HEK293 (cell line): Measurements from ENCODE around the gene TMEM256.

Source experiments
- CTCF ChIA-PET: fragments of 350-600 bp; formaldehyde crosslinking; extraction: SDS; loops from one replicate; lab custom pipeline; 2021; ENCODE audit warnings: antibody characterized with exemption; lab: Yijun Ruan, JAX
- POLR2A ChIA-PET: fragments of 300-600 bp; formaldehyde crosslinking; extraction: SDS; loops from one replicate; lab custom pipeline; 2020; ENCODE audit warnings: antibody characterized with exemption, inconsistent platforms; lab: Yijun Ruan, JAX
- H3K27ac ChIP-seq: fragments of 200-500 bp; sonication (Bioruptor generic); 2 replicates; pipeline ENCODE4 v1.5.1; 2014; ENCODE audit warnings: low read depth, low read length, control low read depth, inconsistent platforms; ENCODE audit errors: extremely low read depth
- H3K36me3 ChIP-seq, 2 experiments: fragments of 200-500 bp in 1 of 2; sonication (Bioruptor generic) in 1 of 2; 1 replicate in 1 of 2; 2 replicates in 1 of 2; pipeline ENCODE4 v1.5.1; 2014 to 2017; ENCODE audit warnings: inconsistent platforms in 2 of 2, low read length in 2 of 2; ENCODE audit not compliant: control insufficient read depth in 2 of 2, insufficient read depth in 1 of 2
- H3K4me1 ChIP-seq: fragments of 200-500 bp; sonication (Bioruptor generic); 2 replicates; pipeline ENCODE4 v1.5.1; 2014; ENCODE audit warnings: mild to moderate bottlenecking, low read length, inconsistent platforms; ENCODE audit not compliant: control insufficient read depth, insufficient read depth
- H3K4me3 ChIP-seq: 2 replicates; pipeline ENCODE4 v1.5.1; 2011; ENCODE audit warnings: low read depth, mild to moderate bottlenecking, control low read depth, low read length, moderate library complexity
- H3K9me3 ChIP-seq: fragments of 200-500 bp; sonication (Bioruptor generic); 2 replicates; pipeline ENCODE4 v1.5.1; 2014; ENCODE audit warnings: low read depth, low read length, inconsistent platforms; ENCODE audit not compliant: control insufficient read depth, insufficient read depth
- BCL11A ChIP-seq: fragments of 450-650 bp; formaldehyde crosslinking; IDR thresholded peaks from 2 replicates; pipeline ENCODE4 v1.5.1; 2016; ENCODE audit warnings: low read depth, missing biosample characterization, missing genetic modification characterization
- GLIS1 ChIP-seq: fragments of 450-650 bp; formaldehyde crosslinking; IDR thresholded peaks from 2 replicates; pipeline ENCODE4 v1.5.1; 2016; ENCODE audit warnings: missing biosample characterization, missing genetic modification characterization
- GLIS2 ChIP-seq: fragments of 450-650 bp; formaldehyde crosslinking; IDR thresholded peaks from 2 replicates; pipeline ENCODE4 v1.5.1; 2016; ENCODE audit warnings: missing biosample characterization, missing genetic modification characterization
- RBAK ChIP-seq: fragments of 450-650 bp; formaldehyde crosslinking; IDR thresholded peaks from 2 replicates; pipeline ENCODE4 v1.5.1; 2016; ENCODE audit warnings: missing biosample characterization, missing genetic modification characterization
- ZBTB20 ChIP-seq: fragments of 450-650 bp; formaldehyde crosslinking; IDR thresholded peaks from 2 replicates; pipeline ENCODE4 v1.5.1; 2016; ENCODE audit warnings: missing biosample characterization, missing genetic modification characterization
- ZBTB8A ChIP-seq: fragments of 450-650 bp; formaldehyde crosslinking; IDR thresholded peaks from 2 replicates; pipeline ENCODE4 v1.5.1; 2016; ENCODE audit warnings: missing biosample characterization, missing genetic modification characterization
- ZFP41 ChIP-seq: fragments of 450-650 bp; formaldehyde crosslinking; IDR thresholded peaks from 2 replicates; pipeline ENCODE4 v1.5.1; 2016; ENCODE audit warnings: missing biosample characterization, missing genetic modification characterization, borderline replicate concordance
- ZIC2 ChIP-seq: fragments of 450-650 bp; formaldehyde crosslinking; IDR thresholded peaks from 2 replicates; pipeline ENCODE4 v1.5.1; 2016; ENCODE audit warnings: missing biosample characterization, missing genetic modification characterization
- ZNF10 ChIP-seq: fragments of 450-650 bp; formaldehyde crosslinking; IDR thresholded peaks from 2 replicates; pipeline ENCODE4 v1.5.1; 2017; ENCODE audit warnings: missing biosample characterization, missing genetic modification characterization
- ZNF121 ChIP-seq: fragments of 450-650 bp; formaldehyde crosslinking; IDR thresholded peaks from 2 replicates; pipeline ENCODE4 v1.5.1; 2016; ENCODE audit warnings: missing biosample characterization, missing genetic modification characterization
- ZNF266 ChIP-seq: fragments of 450-650 bp; formaldehyde crosslinking; IDR thresholded peaks from 2 replicates; pipeline ENCODE4 v1.5.1; 2016; ENCODE audit warnings: missing biosample characterization, missing genetic modification characterization, low read depth
- ZNF37A ChIP-seq: fragments of 450-650 bp; IDR thresholded peaks from 2 replicates; pipeline ENCODE4 v1.5.1; 2018; ENCODE audit warnings: missing biosample characterization, missing genetic modification characterization
- ZNF473 ChIP-seq: fragments of 450-650 bp; formaldehyde crosslinking; IDR thresholded peaks from 2 replicates; pipeline ENCODE4 v1.5.1; 2017; ENCODE audit warnings: missing biosample characterization, missing genetic modification characterization
- ZNF549 ChIP-seq: fragments of 450-650 bp; IDR thresholded peaks from 2 replicates; pipeline ENCODE4 v1.5.1; 2018; ENCODE audit warnings: missing biosample characterization, missing genetic modification characterization, mild to moderate bottlenecking, inconsistent platforms, moderate library complexity
- ZNF561 ChIP-seq: fragments of 450-650 bp; IDR thresholded peaks from 2 replicates; pipeline ENCODE4 v1.5.1; 2018; ENCODE audit warnings: missing biosample characterization, missing genetic modification characterization, borderline replicate concordance
- ZNF629 ChIP-seq: fragments of 450-650 bp; formaldehyde crosslinking; IDR thresholded peaks from 2 replicates; pipeline ENCODE4 v1.5.1; 2017; ENCODE audit warnings: missing biosample characterization, missing genetic modification characterization
- ZNF843 ChIP-seq: fragments of 450-650 bp; formaldehyde crosslinking; IDR thresholded peaks from 2 replicates; pipeline ENCODE4 v1.5.1; 2016; ENCODE audit warnings: missing biosample characterization, missing genetic modification characterization
- TF ChIP-seq, protein P1 (sequence below): fragments of 450-650 bp; formaldehyde crosslinking; IDR thresholded peaks from 2 replicates; pipeline ENCODE4 v1.5.1; 2016; ENCODE audit warnings: missing biosample characterization, missing genetic modification characterization
- TF ChIP-seq, protein P2 (sequence below): fragments of 450-650 bp; formaldehyde crosslinking; IDR thresholded peaks from 2 replicates; pipeline ENCODE4 v1.5.1; 2016; ENCODE audit warnings: missing biosample characterization, missing genetic modification characterization
- TF ChIP-seq, protein P3 (sequence below): fragments of 450-650 bp; formaldehyde crosslinking; IDR thresholded peaks from 2 replicates; pipeline ENCODE4 v1.5.1; 2016; ENCODE audit warnings: missing biosample characterization, missing genetic modification characterization
- TF ChIP-seq, protein P4 (sequence below): fragments of 450-650 bp; formaldehyde crosslinking; IDR thresholded peaks from 2 replicates; pipeline ENCODE4 v1.5.1; 2016; ENCODE audit warnings: missing biosample characterization, missing genetic modification characterization

Gene TMEM256

DNA sequence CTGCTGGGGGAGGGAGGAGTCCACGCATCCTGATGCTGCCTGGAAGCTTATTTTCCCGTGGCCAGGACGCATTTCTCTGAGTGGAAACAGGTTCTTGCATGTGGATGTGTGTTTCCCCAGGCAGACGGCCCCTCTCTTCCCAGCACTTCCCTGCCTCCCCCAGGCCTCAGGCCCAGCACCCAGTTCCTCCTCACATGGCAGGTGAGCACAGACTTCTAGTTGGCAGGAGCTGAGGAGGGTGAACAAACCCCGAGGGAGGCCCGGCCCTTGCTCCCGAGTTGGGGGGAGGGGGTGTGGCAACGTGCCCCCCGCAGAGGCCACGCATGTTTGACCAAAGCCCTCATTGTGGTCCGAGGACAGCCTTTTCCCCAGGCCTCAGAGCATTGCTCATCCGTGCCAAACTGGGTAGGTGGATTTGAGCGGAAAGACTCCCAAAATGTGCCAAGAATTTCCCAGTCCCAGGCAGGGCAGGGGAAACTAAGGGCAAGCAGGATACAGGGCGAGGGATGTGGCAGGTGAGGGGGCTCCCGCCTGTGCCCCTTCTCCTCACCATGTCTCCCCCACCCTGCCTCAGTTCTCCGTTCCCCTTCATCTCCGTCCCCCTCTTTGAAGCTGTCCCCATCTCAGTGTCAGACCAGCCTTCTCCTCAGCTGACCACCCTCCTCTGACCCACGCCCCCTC, 14.7 kb upstream of the TMEM256 start (continued):
- TF ChIP-seq, protein P1, sequence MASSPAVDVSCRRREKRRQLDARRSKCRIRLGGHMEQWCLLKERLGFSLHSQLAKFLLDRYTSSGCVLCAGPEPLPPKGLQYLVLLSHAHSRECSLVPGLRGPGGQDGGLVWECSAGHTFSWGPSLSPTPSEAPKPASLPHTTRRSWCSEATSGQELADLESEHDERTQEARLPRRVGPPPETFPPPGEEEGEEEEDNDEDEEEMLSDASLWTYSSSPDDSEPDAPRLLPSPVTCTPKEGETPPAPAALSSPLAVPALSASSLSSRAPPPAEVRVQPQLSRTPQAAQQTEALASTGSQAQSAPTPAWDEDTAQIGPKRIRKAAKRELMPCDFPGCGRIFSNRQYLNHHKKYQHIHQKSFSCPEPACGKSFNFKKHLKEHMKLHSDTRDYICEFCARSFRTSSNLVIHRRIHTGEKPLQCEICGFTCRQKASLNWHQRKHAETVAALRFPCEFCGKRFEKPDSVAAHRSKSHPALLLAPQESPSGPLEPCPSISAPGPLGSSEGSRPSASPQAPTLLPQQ (tag by site-specific recombination), result no peak
- TF ChIP-seq ZNF121 (tag by site-specific recombination), result no peak
- TF ChIP-seq, protein P2, sequence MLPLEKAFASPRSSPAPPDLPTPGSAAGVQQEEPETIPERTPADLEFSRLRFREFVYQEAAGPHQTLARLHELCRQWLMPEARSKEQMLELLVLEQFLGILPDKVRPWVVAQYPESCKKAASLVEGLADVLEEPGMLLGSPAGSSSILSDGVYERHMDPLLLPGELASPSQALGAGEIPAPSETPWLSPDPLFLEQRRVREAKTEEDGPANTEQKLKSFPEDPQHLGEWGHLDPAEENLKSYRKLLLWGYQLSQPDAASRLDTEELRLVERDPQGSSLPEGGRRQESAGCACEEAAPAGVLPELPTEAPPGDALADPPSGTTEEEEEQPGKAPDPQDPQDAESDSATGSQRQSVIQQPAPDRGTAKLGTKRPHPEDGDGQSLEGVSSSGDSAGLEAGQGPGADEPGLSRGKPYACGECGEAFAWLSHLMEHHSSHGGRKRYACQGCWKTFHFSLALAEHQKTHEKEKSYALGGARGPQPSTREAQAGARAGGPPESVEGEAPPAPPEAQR (tag by site-specific recombination), result no peak
- TF ChIP-seq ZBTB20 (tag by site-specific recombination), result no peak
- no peak; the same call in 1 of the 2 replicates for TF ChIP-seq GLIS2 (tag by site-specific recombination)
- TF ChIP-seq ZNF37A, result no peak
- TF ChIP-seq ZNF266 (tag by site-specific recombination), result no peak

DNA sequence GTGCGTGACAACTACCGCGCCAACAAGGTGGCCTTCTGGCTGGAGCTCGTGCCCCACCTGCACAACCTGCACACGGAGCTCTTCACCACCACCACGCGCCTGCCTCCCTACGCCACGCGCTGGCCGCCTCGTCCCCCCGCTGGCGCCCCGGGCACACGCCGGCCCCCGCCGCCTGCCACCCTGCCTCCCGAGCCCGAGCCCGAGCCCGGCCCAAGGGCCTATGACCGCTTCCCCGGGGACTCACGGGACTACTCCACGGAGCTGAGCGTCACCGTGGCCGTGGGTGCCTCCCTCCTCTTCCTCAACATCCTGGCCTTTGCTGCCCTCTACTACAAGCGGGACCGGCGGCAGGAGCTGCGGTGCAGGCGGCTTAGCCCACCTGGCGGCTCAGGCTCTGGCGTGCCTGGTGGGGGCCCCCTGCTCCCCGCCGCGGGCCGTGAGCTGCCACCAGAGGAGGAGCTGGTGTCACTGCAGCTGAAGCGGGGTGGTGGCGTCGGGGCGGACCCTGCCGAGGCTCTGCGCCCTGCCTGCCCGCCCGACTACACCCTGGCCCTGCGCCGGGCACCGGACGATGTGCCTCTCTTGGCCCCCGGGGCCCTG, 13.3 kb upstream of the TMEM256 start:
- CTCF ChIA-PET, result interaction anchor here (1.0 kb wide), 1 partner anchor 19 kb away, joined by 4 read pairs; no protein-coding TSS in a partner anchor
- H3K9me3 ChIP-seq, result no peaks in the 10 kb centered on the region
- POLR2A ChIA-PET, result interaction anchor here (0.9 to 1.4 kb wide), 2 partner anchors 11 to 13 kb away, joined by 3 to 5 read pairs; partner anchors contain the start of gene TMEM256
- no peak overlapping the region for H3K4me3 ChIP-seq
- H3K4me1 ChIP-seq, result no peaks in the 10 kb centered on the region
- TF ChIP-seq, protein P3, sequence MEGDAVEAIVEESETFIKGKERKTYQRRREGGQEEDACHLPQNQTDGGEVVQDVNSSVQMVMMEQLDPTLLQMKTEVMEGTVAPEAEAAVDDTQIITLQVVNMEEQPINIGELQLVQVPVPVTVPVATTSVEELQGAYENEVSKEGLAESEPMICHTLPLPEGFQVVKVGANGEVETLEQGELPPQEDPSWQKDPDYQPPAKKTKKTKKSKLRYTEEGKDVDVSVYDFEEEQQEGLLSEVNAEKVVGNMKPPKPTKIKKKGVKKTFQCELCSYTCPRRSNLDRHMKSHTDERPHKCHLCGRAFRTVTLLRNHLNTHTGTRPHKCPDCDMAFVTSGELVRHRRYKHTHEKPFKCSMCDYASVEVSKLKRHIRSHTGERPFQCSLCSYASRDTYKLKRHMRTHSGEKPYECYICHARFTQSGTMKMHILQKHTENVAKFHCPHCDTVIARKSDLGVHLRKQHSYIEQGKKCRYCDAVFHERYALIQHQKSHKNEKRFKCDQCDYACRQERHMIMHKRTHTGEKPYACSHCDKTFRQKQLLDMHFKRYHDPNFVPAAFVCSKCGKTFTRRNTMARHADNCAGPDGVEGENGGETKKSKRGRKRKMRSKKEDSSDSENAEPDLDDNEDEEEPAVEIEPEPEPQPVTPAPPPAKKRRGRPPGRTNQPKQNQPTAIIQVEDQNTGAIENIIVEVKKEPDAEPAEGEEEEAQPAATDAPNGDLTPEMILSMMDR (tag by site-specific recombination), result no peak
- TF ChIP-seq, protein P4, sequence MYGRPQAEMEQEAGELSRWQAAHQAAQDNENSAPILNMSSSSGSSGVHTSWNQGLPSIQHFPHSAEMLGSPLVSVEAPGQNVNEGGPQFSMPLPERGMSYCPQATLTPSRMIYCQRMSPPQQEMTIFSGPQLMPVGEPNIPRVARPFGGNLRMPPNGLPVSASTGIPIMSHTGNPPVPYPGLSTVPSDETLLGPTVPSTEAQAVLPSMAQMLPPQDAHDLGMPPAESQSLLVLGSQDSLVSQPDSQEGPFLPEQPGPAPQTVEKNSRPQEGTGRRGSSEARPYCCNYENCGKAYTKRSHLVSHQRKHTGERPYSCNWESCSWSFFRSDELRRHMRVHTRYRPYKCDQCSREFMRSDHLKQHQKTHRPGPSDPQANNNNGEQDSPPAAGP (tag by site-specific recombination), result no peak
- TF ChIP-seq ZNF843 (tag by site-specific recombination) (no peak), ZNF549 (tag by site-specific recombination) (no peak), ZIC2 (tag by site-specific recombination) (no peak), GLIS1 (tag by site-specific recombination) (no peak), ZBTB8A (tag by site-specific recombination) (no peak), ZFP41 (tag by site-specific recombination) (no peak), ZNF10 (no peak), ZNF629 (tag by site-specific recombination) (no peak), ZNF561 (tag by site-specific recombination) (no peak), RBAK (no peak), ZNF473 (tag by site-specific recombination) (no peak), BCL11A (tag by site-specific recombination) (no peak)
- peaks cover 0 to 46% of the 10 kb centered on the region in 2 experiments; a peak in 2 of 3 replicates for H3K36me3 ChIP-seq
- no peak overlapping the region for H3K27ac ChIP-seq
